Measurements from ENCODE around the gene ICA1L.

ICA1L gene

DNA sequence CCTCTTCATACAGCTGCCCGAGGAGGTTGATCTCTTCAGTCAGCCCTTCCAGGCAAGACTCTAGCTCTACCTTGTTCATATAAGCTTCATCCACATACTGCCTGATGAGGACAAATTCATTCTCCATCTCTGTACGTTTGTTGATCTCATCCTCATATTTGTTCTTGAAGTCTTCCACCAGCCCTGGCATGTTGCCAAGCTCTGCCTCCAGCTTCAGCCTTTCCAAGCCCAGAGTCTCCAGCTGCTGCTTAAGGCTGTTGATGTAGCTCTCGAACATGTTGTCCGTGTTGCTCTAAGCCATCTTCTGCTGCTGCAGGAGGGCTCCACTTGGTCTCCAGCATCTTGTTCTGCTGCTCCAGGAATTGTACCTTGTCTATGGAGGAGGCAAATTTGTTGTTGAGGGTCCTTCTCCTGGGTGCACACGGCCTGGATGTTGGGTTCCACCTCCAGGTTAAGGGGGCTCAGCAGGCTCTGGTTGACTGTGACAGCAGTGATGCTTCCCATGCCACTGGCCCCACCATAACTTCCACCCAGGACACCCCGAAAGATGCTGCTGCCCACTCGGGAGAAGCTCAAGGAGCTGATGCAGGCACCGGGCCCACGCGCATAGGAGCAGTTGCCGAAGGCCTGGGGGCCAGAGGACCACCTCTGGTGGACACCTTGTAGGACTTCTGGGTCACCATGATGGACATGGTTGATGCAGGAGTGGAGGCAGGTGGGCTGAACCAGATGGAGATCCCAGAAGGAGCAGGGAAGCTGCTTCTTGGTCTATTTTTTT, 30.3 kb downstream of the ICA1L start:
- no peaks in the 10 kb centered on the region for H3K36me3 ChIP-seq (ENCODE audit: control insufficient read depth, insufficient read depth, low read length)
- no peaks in the 10 kb centered on the region for H3K27me3 ChIP-seq (ENCODE audit: control insufficient read depth, insufficient read depth, low read length)
- H3K9me3 ChIP-seq (ENCODE audit: control insufficient read depth, insufficient read depth, low read length), result no peaks in the 10 kb centered on the region
- no peak overlapping the region for H3K9ac ChIP-seq (ENCODE audit: low read depth, low read length)
- H3K4me1 ChIP-seq (ENCODE audit: control insufficient read depth, insufficient read depth, low read length), result no peaks in the 10 kb centered on the region
- H3K4me3 ChIP-seq (ENCODE audit: low read depth, low read length), result no peak overlapping the region

DNA sequence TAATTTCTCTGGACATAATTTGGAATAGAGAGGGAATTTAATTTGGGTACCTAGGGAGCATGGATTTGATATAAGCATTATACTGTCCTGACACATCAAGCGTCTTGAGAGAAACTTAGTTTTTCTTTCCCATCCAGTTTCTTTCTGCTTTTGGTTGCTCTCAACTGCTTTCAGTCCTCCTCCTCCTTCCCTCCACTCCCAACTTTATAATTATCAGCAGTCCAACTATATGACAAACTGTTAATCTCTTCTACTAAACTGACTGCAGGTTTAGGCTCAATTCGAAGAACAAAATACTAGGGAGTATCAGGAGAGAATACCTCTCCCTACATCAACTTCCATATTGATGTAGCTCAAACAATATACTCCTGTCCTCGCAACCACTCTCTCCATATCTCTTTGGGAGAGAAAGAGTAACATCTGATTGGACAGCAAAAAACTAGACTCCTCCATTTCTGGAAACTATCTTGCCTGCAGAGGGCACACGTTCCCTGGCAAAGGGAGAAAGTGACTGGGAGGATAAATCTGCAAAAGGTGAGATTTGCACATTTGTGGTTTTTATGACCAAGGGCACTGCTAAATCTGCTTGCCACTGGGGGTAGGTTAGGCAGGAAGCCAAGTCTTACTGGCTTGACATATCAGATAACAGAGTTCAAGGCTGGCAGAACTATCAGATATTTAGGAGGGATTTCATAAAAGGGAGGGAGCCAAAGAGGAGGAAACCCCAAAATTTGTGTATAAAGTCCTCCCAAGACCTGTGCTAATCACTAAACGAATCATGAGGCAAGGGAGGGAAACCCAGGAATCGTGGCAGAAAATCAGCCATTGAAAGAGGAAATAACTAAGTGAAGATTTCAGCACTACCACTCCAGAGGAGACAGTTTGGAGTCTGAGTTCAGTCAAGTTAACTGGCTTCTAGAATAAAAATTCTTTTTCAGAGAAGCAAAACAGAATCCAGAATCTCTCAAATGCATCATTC, 40.0 kb downstream of the ICA1L start:
- Histone ChIP-seq H3K4me3 (ENCODE audit: low read depth, low read length) (no peak overlapping the region), H3K36me3 (ENCODE audit: control insufficient read depth, insufficient read depth, low read length) (no peaks in the 10 kb centered on the region), H3K27me3 (ENCODE audit: control insufficient read depth, insufficient read depth, low read length) (no peaks in the 10 kb centered on the region), H3K9me3 (ENCODE audit: control insufficient read depth, insufficient read depth, low read length) (no peaks in the 10 kb centered on the region), H3K4me1 (ENCODE audit: control insufficient read depth, insufficient read depth, low read length) (no peaks in the 10 kb centered on the region), H3K9ac (ENCODE audit: low read depth, low read length) (peak overlapping the region; percentile 50)

- Histone ChIP-seq H3K4me1 (ENCODE audit: control insufficient read depth, insufficient read depth, low read length) (peaks cover 2% of the 10 kb centered on the region), H3K9me3 (ENCODE audit: control insufficient read depth, insufficient read depth, low read length) (no peaks in the 10 kb centered on the region), H3K4me3 (ENCODE audit: low read depth, low read length) (no peak overlapping the region), H3K9ac (ENCODE audit: low read depth, low read length) (no peak overlapping the region), H3K36me3 (ENCODE audit: control insufficient read depth, insufficient read depth, low read length) (no peaks in the 10 kb centered on the region), H3K27me3 (ENCODE audit: control insufficient read depth, insufficient read depth, low read length) (no peaks in the 10 kb centered on the region)
Measured at GRCh38 chr2:202824901-202825300, 46.7 kb downstream of the ICA1L start.

DNA sequence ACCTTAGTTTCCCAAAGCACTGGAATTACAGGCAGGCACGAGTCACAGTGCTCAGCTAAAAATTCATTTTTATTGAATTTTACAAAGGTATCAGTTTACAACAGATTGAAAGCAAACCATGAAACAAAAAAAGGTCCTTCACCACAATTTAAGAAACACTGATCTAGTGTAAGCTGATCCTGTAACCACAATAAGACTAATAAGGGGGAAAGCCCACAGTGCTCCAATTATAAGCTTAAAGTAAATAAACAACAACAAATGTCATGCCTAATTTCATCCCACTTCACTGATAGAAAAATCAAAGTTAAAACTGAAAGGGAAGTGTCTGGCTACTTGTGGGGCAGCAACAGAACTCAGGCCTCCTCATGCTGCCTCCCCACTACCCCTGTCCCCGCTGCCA, 49.2 kb downstream of the ICA1L start:
- Histone ChIP-seq H3K9ac (ENCODE audit: low read depth, low read length) (no peak overlapping the region), H3K4me1 (ENCODE audit: control insufficient read depth, insufficient read depth, low read length) (peaks cover 2% of the 10 kb centered on the region), H3K36me3 (ENCODE audit: control insufficient read depth, insufficient read depth, low read length) (no peaks in the 10 kb centered on the region), H3K9me3 (ENCODE audit: control insufficient read depth, insufficient read depth, low read length) (no peaks in the 10 kb centered on the region), H3K27me3 (ENCODE audit: control insufficient read depth, insufficient read depth, low read length) (no peaks in the 10 kb centered on the region), H3K4me3 (ENCODE audit: low read depth, low read length) (no peak overlapping the region)

GRCh38 chr2:202821206-202822160, 50.1 kb downstream of the ICA1L start:
- no peak overlapping the region for H3K4me3 ChIP-seq (ENCODE audit: low read depth, low read length)
- peaks cover 2% of the 10 kb centered on the region for H3K4me1 ChIP-seq (ENCODE audit: control insufficient read depth, insufficient read depth, low read length)
- no peak overlapping the region for H3K9ac ChIP-seq (ENCODE audit: low read depth, low read length)
- no peaks in the 10 kb centered on the region for H3K9me3 ChIP-seq (ENCODE audit: control insufficient read depth, insufficient read depth, low read length)
- no peaks in the 10 kb centered on the region for H3K36me3 ChIP-seq (ENCODE audit: control insufficient read depth, insufficient read depth, low read length)
- H3K27me3 ChIP-seq (ENCODE audit: control insufficient read depth, insufficient read depth, low read length), result no peaks in the 10 kb centered on the region

GRCh38 chr2:202818321-202818720, 53.2 kb downstream of the ICA1L start:
- no peaks in the 10 kb centered on the region for H3K36me3 ChIP-seq (ENCODE audit: control insufficient read depth, insufficient read depth, low read length)
- H3K9ac ChIP-seq (ENCODE audit: low read depth, low read length), result no peak overlapping the region
- no peaks in the 10 kb centered on the region for H3K27me3 ChIP-seq (ENCODE audit: control insufficient read depth, insufficient read depth, low read length)
- no peaks in the 10 kb centered on the region for H3K9me3 ChIP-seq (ENCODE audit: control insufficient read depth, insufficient read depth, low read length)
- H3K4me3 ChIP-seq (ENCODE audit: low read depth, low read length), result no peak overlapping the region
- peaks cover under 1% of the 10 kb centered on the region for H3K4me1 ChIP-seq (ENCODE audit: control insufficient read depth, insufficient read depth, low read length)

DNA sequence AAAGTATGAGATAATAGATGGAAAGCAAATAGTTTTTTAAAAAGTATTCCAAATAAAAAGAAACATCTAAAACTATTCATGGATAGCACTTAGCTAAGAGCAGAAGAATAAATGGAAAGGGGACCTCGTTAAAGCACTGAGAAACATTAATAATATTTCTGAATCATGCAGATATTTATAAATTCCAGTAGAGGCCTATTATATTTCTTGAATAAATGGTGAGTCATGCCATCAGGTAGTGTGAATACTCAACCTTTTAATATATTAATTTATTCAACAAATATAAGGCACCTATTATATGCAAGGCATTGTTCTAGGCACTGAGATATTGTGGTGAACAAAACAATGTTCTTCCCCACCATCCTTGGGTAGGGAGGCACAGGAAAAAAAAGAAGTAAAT, 53.8 kb downstream of the ICA1L start:
- Histone ChIP-seq H3K27me3 (ENCODE audit: control insufficient read depth, insufficient read depth, low read length) (no peaks in the 10 kb centered on the region), H3K4me1 (ENCODE audit: control insufficient read depth, insufficient read depth, low read length) (no peaks in the 10 kb centered on the region), H3K9ac (ENCODE audit: low read depth, low read length) (no peak overlapping the region), H3K4me3 (ENCODE audit: low read depth, low read length) (no peak overlapping the region), H3K9me3 (ENCODE audit: control insufficient read depth, insufficient read depth, low read length) (no peaks in the 10 kb centered on the region), H3K36me3 (ENCODE audit: control insufficient read depth, insufficient read depth, low read length) (no peaks in the 10 kb centered on the region)

DNA sequence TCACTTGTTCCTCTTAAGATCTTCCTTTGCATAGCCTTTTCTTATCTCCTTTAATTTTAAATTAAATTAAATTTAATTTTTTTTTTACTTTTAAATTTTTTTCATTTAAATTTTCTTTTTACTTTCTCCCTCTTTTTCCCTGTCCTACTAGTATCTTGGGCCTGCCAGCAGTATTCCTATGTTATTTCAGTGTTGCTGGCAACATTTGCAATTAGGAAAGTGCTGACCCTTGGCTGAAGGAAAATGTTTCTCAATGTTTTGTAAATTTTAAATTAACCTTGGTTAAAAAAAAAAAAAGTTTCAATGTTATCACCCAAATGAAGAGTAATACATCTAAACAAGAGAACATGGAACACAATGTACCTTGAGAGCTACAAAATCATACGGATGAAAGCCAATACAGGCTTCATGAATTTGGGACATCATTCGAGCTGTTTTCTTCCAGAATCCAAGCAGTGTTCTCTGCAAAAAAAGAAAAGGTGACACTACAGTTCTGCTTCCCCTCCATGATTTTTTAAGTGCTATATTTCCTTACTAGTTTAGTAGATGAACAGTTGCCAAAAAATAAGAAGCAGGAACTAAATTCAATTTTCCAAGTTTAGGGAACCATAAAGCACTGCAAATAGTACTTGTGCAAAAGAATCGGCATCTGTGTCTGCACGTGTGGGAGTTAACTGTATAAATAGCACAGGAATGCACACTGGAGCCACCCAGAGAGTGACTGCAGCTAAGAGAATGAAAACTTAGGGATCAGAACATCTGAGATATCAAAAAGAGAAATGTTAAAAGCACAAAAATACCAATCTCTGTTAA, 55.8 kb downstream of the ICA1L start:
- no peaks in the 10 kb centered on the region for H3K27me3 ChIP-seq (ENCODE audit: control insufficient read depth, insufficient read depth, low read length)
- no peaks in the 10 kb centered on the region for H3K9me3 ChIP-seq (ENCODE audit: control insufficient read depth, insufficient read depth, low read length)
- H3K4me1 ChIP-seq (ENCODE audit: control insufficient read depth, insufficient read depth, low read length), result no peaks in the 10 kb centered on the region
- H3K36me3 ChIP-seq (ENCODE audit: control insufficient read depth, insufficient read depth, low read length), result no peaks in the 10 kb centered on the region
- H3K4me3 ChIP-seq (ENCODE audit: low read depth, low read length), result no peak overlapping the region
- no peak overlapping the region for H3K9ac ChIP-seq (ENCODE audit: low read depth, low read length)

DNA sequence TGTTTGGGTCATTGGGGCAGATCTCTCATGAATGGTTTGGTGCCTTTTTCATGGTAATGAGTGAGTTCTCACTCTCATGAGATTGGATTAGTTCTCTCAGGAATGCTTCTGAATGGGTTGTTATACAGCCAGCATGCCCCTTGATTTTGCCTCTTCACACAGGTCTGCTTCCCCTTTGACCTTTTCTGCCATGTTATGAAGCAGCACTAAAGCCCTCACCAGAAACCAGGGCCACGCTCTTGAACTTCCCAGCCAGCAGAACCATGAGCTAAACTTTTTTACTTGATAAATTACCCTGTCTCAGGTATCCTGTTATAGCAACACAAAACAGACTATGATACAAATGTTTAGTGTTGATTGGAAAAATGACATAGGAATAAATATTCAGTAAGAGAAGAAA, 57.3 kb downstream of the ICA1L start:
- Histone ChIP-seq H3K9ac (ENCODE audit: low read depth, low read length) (no peak overlapping the region), H3K9me3 (ENCODE audit: control insufficient read depth, insufficient read depth, low read length) (no peaks in the 10 kb centered on the region), H3K4me3 (ENCODE audit: low read depth, low read length) (no peak overlapping the region), H3K36me3 (ENCODE audit: control insufficient read depth, insufficient read depth, low read length) (no peaks in the 10 kb centered on the region), H3K4me1 (ENCODE audit: control insufficient read depth, insufficient read depth, low read length) (no peaks in the 10 kb centered on the region), H3K27me3 (ENCODE audit: control insufficient read depth, insufficient read depth, low read length) (no peaks in the 10 kb centered on the region)

GRCh38 chr2:202813387-202813786, 58.2 kb downstream of the ICA1L start:
- Histone ChIP-seq H3K36me3 (ENCODE audit: control insufficient read depth, insufficient read depth, low read length) (no peaks in the 10 kb centered on the region), H3K4me3 (ENCODE audit: low read depth, low read length) (no peak overlapping the region), H3K9me3 (ENCODE audit: control insufficient read depth, insufficient read depth, low read length) (no peaks in the 10 kb centered on the region), H3K4me1 (ENCODE audit: control insufficient read depth, insufficient read depth, low read length) (no peaks in the 10 kb centered on the region), H3K27me3 (ENCODE audit: control insufficient read depth, insufficient read depth, low read length) (no peaks in the 10 kb centered on the region), H3K9ac (ENCODE audit: low read depth, low read length) (no peak overlapping the region)

All from iPS-15b (cell line).